Tibial nerve (tissue), 4 donors: ENCODE results near the gene TBX15. TPM values are rescaled to one million over a fixed set of nuclear protein-coding genes. Genes with fewer than 3 reads are reported as not detected.

Source experiments
- DNase-seq, 2 donors: peaks; one replicate each; pipeline ENCODE4 v3.0.0-alpha.2; 2019; ENCODE audit warnings: low spot score in 2 of 2
- H3K27ac ChIP-seq, 4 donors: fragments of 200-600 bp; sonication (generic) in 3 of 4; one replicate each; pipeline ENCODE4 v1.5.1; 2017 to 2019; ENCODE audit warnings: mild to moderate bottlenecking in 1 of 4
- H3K27me3 ChIP-seq, 2 donors: fragments of 200-600 bp; sonication (generic) in 1 of 2; one replicate each; pipeline versions ENCODE4 v1.5.1 to v1.6.0; 2017 to 2019
- H3K36me3 ChIP-seq, 3 donors: fragments of 200-600 bp; sonication (generic); one replicate each; pipeline ENCODE4 v1.5.1; 2018 to 2019
- H3K4me1 ChIP-seq, 4 donors: fragments of 200-600 bp; sonication (generic) in 3 of 4; one replicate each; pipeline ENCODE4 v1.5.1; 2017 to 2019
- H3K4me3 ChIP-seq, 4 donors: fragments of 200-600 bp; sonication (generic) in 3 of 4; one replicate each; pipeline ENCODE4 v1.5.1; 2017 to 2019; ENCODE audit warnings: mild to moderate bottlenecking in 1 of 4, moderate library complexity in 1 of 4
- H3K9me3 ChIP-seq, 4 donors: fragments of 200-600 bp; sonication (generic) in 3 of 4; one replicate each; pipeline ENCODE4 v1.5.1; 2017 to 2019
- CTCF ChIP-seq, 5 experiments: fragments of 200-600 bp in 3 of 5; fragments of 450-650 bp in 2 of 5; sonication (generic) in 3 of 5; IDR thresholded peaks; one replicate each; pipeline ENCODE4 v1.5.1; 2016 to 2019; ENCODE audit warnings: antibody characterized with exemption in 5 of 5, mild to moderate bottlenecking in 3 of 5, moderate library complexity in 2 of 5
- EP300 ChIP-seq, 2 donors: sonication (generic); formaldehyde crosslinking; IDR thresholded peaks; one replicate each; pipeline ENCODE4 v1.6.1; 2017; ENCODE audit warnings: antibody characterized with exemption in 2 of 2, mild to moderate bottlenecking in 1 of 2
- POLR2A ChIP-seq, 2 donors: fragments of 450-650 bp; IDR thresholded peaks; one replicate each; pipeline ENCODE4 v1.6.1; 2017; ENCODE audit warnings: antibody characterized with exemption in 2 of 2, mild to moderate bottlenecking in 2 of 2, moderate library complexity in 2 of 2
- WGBS, 2 donors: methylation state at CpG; one replicate each; pipeline ENCODE4 v1.1.5; 2018; 5-methylcytosine and 5-hydroxymethylcytosine counted together
- total RNA-seq, 4 donors: library from RNA; depleted of rRNA; stranded (reverse); fragments of >200 nt; gene quantifications; one replicate each; pipeline ENCODE4 v1.1.0, GENCODE V29; 2016

The TBX15 gene
- total RNA-seq, 4 donors from 2014 or later = 38.7 to 57.0 (median 48.2) TPM

GRCh38 chr1:118978914-118979701 lies 9.0 kb downstream of the TBX15 start:
- H3K4me3 ChIP-seq = peak overlapping the region; percentile 10 to 44 (median 14)

GRCh38 chr1:118977600-118977999 lies 10.5 kb downstream of the TBX15 start:
- H3K27ac ChIP-seq = peak overlapping the region in 2 of 4 donors; percentile 6 to 72
- H3K27me3 ChIP-seq = peaks cover 0 to 56% of the 10 kb centered on the region in 2 donors
- no peaks in the 10 kb centered on the region for H3K9me3 ChIP-seq
- no peak for DNase-seq
- TF ChIP-seq EP300 (IDR thresholded peaks at IDR 0.05) (no peak), CTCF (IDR thresholded peaks at IDR 0.05) (no peak), POLR2A (IDR thresholded peaks at IDR 0.05) (no peak)
- no peak overlapping the region for H3K4me3 ChIP-seq
- WGBS, 2 donors = 63 to 70% methylated on average over 2 of the region's 2 CpGs
- peaks cover 0 to 55% (median 3%) of the 10 kb centered on the region in 4 donors for H3K4me1 ChIP-seq
- H3K36me3 ChIP-seq = no peaks in the 10 kb centered on the region

More at GRCh38 chr1:118978914-118979701, 9.0 kb downstream of the TBX15 start:
- TF ChIP-seq POLR2A (IDR thresholded peaks at IDR 0.05) = no peak
- TF ChIP-seq EP300 (IDR thresholded peaks at IDR 0.05) = no peak
- no peak for TF ChIP-seq CTCF (IDR thresholded peaks at IDR 0.05)
- Histone ChIP-seq H3K27me3 (peaks cover 0 to 71% of the 10 kb centered on the region in 2 donors), H3K27ac (peak overlapping the region in 3 of 4 donors; percentile 51 to 80 (median 72)), H3K9me3 (no peaks in the 10 kb centered on the region), H3K36me3 (no peaks in the 10 kb centered on the region), H3K4me1 (peaks cover 0 to 56% (median 3%) of the 10 kb centered on the region in 4 donors)
- 8 to 12% methylated on average over 23 of the region's 23 CpGs for WGBS, 2 donors
- DNase-seq = no peak

- Histone ChIP-seq H3K27ac (peak overlapping the region in 1 of 4 donors; percentile 49), H3K4me3 (no peak overlapping the region), H3K9me3 (no peaks in the 10 kb centered on the region), H3K27me3 (peaks cover 0 to 27% of the 10 kb centered on the region in 2 donors), H3K4me1 (peaks cover 0 to 47% (median 2%) of the 10 kb centered on the region in 4 donors), H3K36me3 (no peaks in the 10 kb centered on the region)
- 53 to 58% methylated on average over 4 of the region's 4 CpGs for WGBS, 2 donors
- TF ChIP-seq CTCF (IDR thresholded peaks at IDR 0.05) = no peak
- no peak for TF ChIP-seq POLR2A (IDR thresholded peaks at IDR 0.05)
- TF ChIP-seq EP300 (IDR thresholded peaks at IDR 0.05) = no peak
- no peak for DNase-seq
Observed at GRCh38 chr1:118974661-118975060, 13.5 kb downstream of the TBX15 start.

- Histone ChIP-seq H3K27me3 (peaks cover 0 to 16% of the 10 kb centered on the region in 2 donors), H3K4me1 (peaks cover 0 to 41% (median 0%) of the 10 kb centered on the region in 4 donors), H3K36me3 (no peaks in the 10 kb centered on the region), H3K9me3 (no peaks in the 10 kb centered on the region), H3K4me3 (no peak overlapping the region), H3K27ac (peak overlapping the region in 2 of 4 donors; percentile 25 to 49)
- 31 to 40% methylated on average over 5 of the region's 5 CpGs for WGBS, 2 donors
- TF ChIP-seq EP300 (IDR thresholded peaks at IDR 0.05) (no peak), CTCF (IDR thresholded peaks at IDR 0.05) (no peak), POLR2A (IDR thresholded peaks at IDR 0.05) (no peak)
- peak in 1 of 2 donors; percentile 50 for DNase-seq
Observed at GRCh38 chr1:118973531-118974137, 14.5 kb downstream of the TBX15 start.

GRCh38 chr1:118973032-118973431 lies 15.1 kb downstream of the TBX15 start:
- TF ChIP-seq CTCF (IDR thresholded peaks at IDR 0.05) = no peak
- no peak for TF ChIP-seq EP300 (IDR thresholded peaks at IDR 0.05)
- no peak for TF ChIP-seq POLR2A (IDR thresholded peaks at IDR 0.05)
- WGBS, 2 donors = 73 to 91% methylated on average over 1 of the region's 1 CpG
- no peaks in the 10 kb centered on the region for H3K36me3 ChIP-seq
- H3K27me3 ChIP-seq = peaks cover 0 to 10% of the 10 kb centered on the region in 2 donors
- peaks cover 0 to 43% (median 0%) of the 10 kb centered on the region in 4 donors for H3K4me1 ChIP-seq
- no peak overlapping the region for H3K4me3 ChIP-seq
- DNase-seq = no peak
- H3K9me3 ChIP-seq = no peaks in the 10 kb centered on the region
- H3K27ac ChIP-seq = peak overlapping the region in 2 of 4 donors; percentile 25 to 49
